NCI-H2081 treated with DMSO at 0.1 percent for 48 hours (cell line): ENCODE results near the gene GSTM5.
"Not testable (repeated sequence)": the region's sequence is repeated elsewhere in the genome, so short reads cannot be mapped to it uniquely, and the experiment has no call there.

Source experiments
- DNase-seq: peaks from one replicate; lab custom pipeline; 2025; lab: John Stamatoyannopoulos, UW

The GSTM5 gene

GRCh38 chr1:109728870-109729269 is 16.8 kb downstream of the GSTM5 start:
- no peak for DNase-seq

GRCh38 chr1:109730666-109731065 is 18.6 kb downstream of the GSTM5 start:
- no peak for DNase-seq

GRCh38 chr1:109732390-109732881 is 20.4 kb downstream of the GSTM5 start:
- no peak for DNase-seq

- DNase-seq, result no peak
Observed at GRCh38 chr1:109733236-109733870, 21.3 kb downstream of the GSTM5 start.

GRCh38 chr1:109739738-109740614 is 27.9 kb downstream of the GSTM5 start:
- DNase-seq, result no peak

- DNase-seq, result no peak
Observed at GRCh38 chr1:109740615-109741373, 28.7 kb downstream of the GSTM5 start, which contains the start of gene GSTM3. TSS of gene GSTM3 (minus strand) at chr1:109741038. CDS start at chr1:109740287, 751 bp downstream.

- DNase-seq, result not testable (repeated sequence)
Observed at GRCh38 chr1:109748311-109748710, 36.3 kb downstream of the GSTM5 start.

- DNase-seq, result no peak
Observed at GRCh38 chr1:109749221-109749620, 37.2 kb downstream of the GSTM5 start.

- no peak for DNase-seq
Observed at GRCh38 chr1:109750241-109750882, 38.3 kb downstream of the GSTM5 start.

- DNase-seq, result no peak
Observed at GRCh38 chr1:109750920-109751319, 38.9 kb downstream of the GSTM5 start.

- no peak for DNase-seq
Observed at GRCh38 chr1:109751531-109752260, 39.6 kb downstream of the GSTM5 start.

GRCh38 chr1:109754738-109755137 is 42.7 kb downstream of the GSTM5 start:
- DNase-seq, result no peak

GRCh38 chr1:109756325-109756724 is 44.3 kb downstream of the GSTM5 start:
- DNase-seq, result not testable (repeated sequence)

- DNase-seq, result no peak
Observed at GRCh38 chr1:109756848-109757521, 44.9 kb downstream of the GSTM5 start.

GRCh38 chr1:109757936-109758786 is 46.1 kb downstream of the GSTM5 start:
- no peak for DNase-seq

GRCh38 chr1:109759513-109760334 is 47.7 kb downstream of the GSTM5 start:
- DNase-seq, result no peak

GRCh38 chr1:109760581-109761226 is 48.7 kb downstream of the GSTM5 start:
- no peak for DNase-seq
